HEK293 (cell line): ENCODE data around the gene SOCS4.
A peak's percentile ranks its signal among the peaks of the same experiment; 100 is the strongest.

Experiments used
- KLF7 ChIP-seq: fragments of 450-650 bp; formaldehyde crosslinking; IDR thresholded peaks from 2 replicates; pipeline ENCODE4 v1.5.1; 2016; ENCODE audit warnings: missing biosample characterization, missing genetic modification characterization, borderline replicate concordance
- KLF8 ChIP-seq: fragments of 450-650 bp; formaldehyde crosslinking; IDR thresholded peaks from 2 replicates; pipeline ENCODE4 v1.5.1; 2016; ENCODE audit warnings: missing biosample characterization, missing genetic modification characterization
- MYNN ChIP-seq: fragments of 450-650 bp; formaldehyde crosslinking; IDR thresholded peaks from 2 replicates; pipeline ENCODE4 v1.5.1; 2016; ENCODE audit warnings: missing biosample characterization, missing genetic modification characterization, borderline replicate concordance
- OVOL3 ChIP-seq: fragments of 450-650 bp; formaldehyde crosslinking; IDR thresholded peaks from 2 replicates; pipeline ENCODE4 v1.5.1; 2016; ENCODE audit warnings: missing biosample characterization, missing genetic modification characterization
- REPIN1 ChIP-seq: fragments of 450-650 bp; formaldehyde crosslinking; IDR thresholded peaks from 2 replicates; pipeline ENCODE4 v1.5.1; 2017; ENCODE audit warnings: missing biosample characterization, missing genetic modification characterization, low read depth
- SP2 ChIP-seq: fragments of 450-650 bp; formaldehyde crosslinking; IDR thresholded peaks from 2 replicates; pipeline ENCODE4 v1.5.1; 2016; ENCODE audit warnings: missing biosample characterization, missing genetic modification characterization
- ZBTB7A ChIP-seq: fragments of 450-650 bp; formaldehyde crosslinking; IDR thresholded peaks from 2 replicates; pipeline ENCODE4 v1.5.1; 2016; ENCODE audit warnings: low read depth, missing biosample characterization, missing genetic modification characterization
- ZBTB8A ChIP-seq: fragments of 450-650 bp; formaldehyde crosslinking; IDR thresholded peaks from 2 replicates; pipeline ENCODE4 v1.5.1; 2016; ENCODE audit warnings: missing biosample characterization, missing genetic modification characterization
- ZEB2 ChIP-seq: fragments of 450-650 bp; formaldehyde crosslinking; IDR thresholded peaks from 2 replicates; pipeline ENCODE4 v1.5.1; 2016; ENCODE audit warnings: missing biosample characterization, missing genetic modification characterization
- ZNF202 ChIP-seq: fragments of 450-650 bp; formaldehyde crosslinking; IDR thresholded peaks from 2 replicates; pipeline ENCODE4 v1.5.1; 2016; ENCODE audit warnings: missing biosample characterization, missing genetic modification characterization, borderline replicate concordance
- ZNF274 ChIP-seq, 2 experiments: fragments of 200-500 bp in 1 of 2; fragments of 450-650 bp in 1 of 2; sonication (Bioruptor generic) in 1 of 2; formaldehyde crosslinking in 1 of 2; IDR thresholded peaks; 2 replicates each; pipeline versions ENCODE4 v1.5.1 to v1.6.1; 2014 to 2016; ENCODE audit warnings: borderline replicate concordance in 1 of 2, inconsistent platforms in 1 of 2, low read length in 1 of 2, missing biosample characterization in 1 of 2, missing genetic modification characterization in 1 of 2
- ZNF302 ChIP-seq: fragments of 450-650 bp; formaldehyde crosslinking; IDR thresholded peaks from 2 replicates; pipeline ENCODE4 v1.5.1; 2016; ENCODE audit warnings: missing biosample characterization, missing genetic modification characterization, low read depth
- ZNF324 ChIP-seq: fragments of 450-650 bp; formaldehyde crosslinking; IDR thresholded peaks from 2 replicates; pipeline ENCODE4 v1.5.1; 2016; ENCODE audit warnings: missing biosample characterization, missing genetic modification characterization
- ZNF416 ChIP-seq: fragments of 450-650 bp; formaldehyde crosslinking; IDR thresholded peaks from 2 replicates; pipeline ENCODE4 v1.5.1; 2016; ENCODE audit warnings: missing biosample characterization, missing genetic modification characterization
- ZNF48 ChIP-seq: fragments of 450-650 bp; formaldehyde crosslinking; IDR thresholded peaks from 2 replicates; pipeline ENCODE4 v1.5.1; 2016; ENCODE audit warnings: missing biosample characterization, missing genetic modification characterization
- ZNF501 ChIP-seq: fragments of 450-650 bp; formaldehyde crosslinking; IDR thresholded peaks from 2 replicates; pipeline ENCODE4 v1.5.1; 2016; ENCODE audit warnings: missing biosample characterization, missing genetic modification characterization
- ZNF529 ChIP-seq: fragments of 450-650 bp; formaldehyde crosslinking; IDR thresholded peaks from 2 replicates; pipeline ENCODE4 v1.5.1; 2017; ENCODE audit warnings: missing genetic modification characterization, missing biosample characterization; ENCODE audit not compliant: insufficient replicate concordance
- ZNF629 ChIP-seq: fragments of 450-650 bp; formaldehyde crosslinking; IDR thresholded peaks from 2 replicates; pipeline ENCODE4 v1.5.1; 2017; ENCODE audit warnings: missing biosample characterization, missing genetic modification characterization
- ZNF670 ChIP-seq: fragments of 450-650 bp; formaldehyde crosslinking; IDR thresholded peaks from 2 replicates; pipeline ENCODE4 v1.5.1; 2016; ENCODE audit warnings: missing biosample characterization, missing genetic modification characterization, low read depth
- ZNF843 ChIP-seq: fragments of 450-650 bp; formaldehyde crosslinking; IDR thresholded peaks from 2 replicates; pipeline ENCODE4 v1.5.1; 2016; ENCODE audit warnings: missing biosample characterization, missing genetic modification characterization
- TF ChIP-seq, protein P1 (sequence below): fragments of 450-650 bp; formaldehyde crosslinking; IDR thresholded peaks from 2 replicates; pipeline ENCODE4 v1.5.1; 2016; ENCODE audit warnings: missing biosample characterization, missing genetic modification characterization
- TF ChIP-seq, protein P2 (sequence below): fragments of 450-650 bp; formaldehyde crosslinking; IDR thresholded peaks from 2 replicates; pipeline ENCODE4 v1.5.1; 2016; ENCODE audit warnings: missing biosample characterization, missing genetic modification characterization
- TF ChIP-seq, protein P3 (sequence below): fragments of 450-650 bp; formaldehyde crosslinking; IDR thresholded peaks from 2 replicates; pipeline ENCODE4 v1.5.1; 2017; ENCODE audit warnings: missing biosample characterization, missing genetic modification characterization
- TF ChIP-seq, protein P4 (sequence below): fragments of 450-650 bp; formaldehyde crosslinking; IDR thresholded peaks from 2 replicates; pipeline ENCODE4 v1.5.1; 2017; ENCODE audit warnings: missing biosample characterization, missing genetic modification characterization
- TF ChIP-seq, protein P5 (sequence below): fragments of 450-650 bp; formaldehyde crosslinking; IDR thresholded peaks from 2 replicates; pipeline ENCODE4 v1.5.1; 2016; ENCODE audit warnings: missing biosample characterization, missing genetic modification characterization
- TF ChIP-seq, protein P6 (sequence below): fragments of 450-650 bp; formaldehyde crosslinking; IDR thresholded peaks from 2 replicates; pipeline ENCODE4 v1.5.1; 2016; ENCODE audit warnings: missing biosample characterization, missing genetic modification characterization, borderline replicate concordance
- TF ChIP-seq, protein P7 (sequence below): fragments of 450-650 bp; IDR thresholded peaks from 2 replicates; pipeline ENCODE4 v1.5.1; 2018; ENCODE audit warnings: missing biosample characterization, mild to moderate bottlenecking, missing genetic modification characterization

Gene SOCS4

DNA sequence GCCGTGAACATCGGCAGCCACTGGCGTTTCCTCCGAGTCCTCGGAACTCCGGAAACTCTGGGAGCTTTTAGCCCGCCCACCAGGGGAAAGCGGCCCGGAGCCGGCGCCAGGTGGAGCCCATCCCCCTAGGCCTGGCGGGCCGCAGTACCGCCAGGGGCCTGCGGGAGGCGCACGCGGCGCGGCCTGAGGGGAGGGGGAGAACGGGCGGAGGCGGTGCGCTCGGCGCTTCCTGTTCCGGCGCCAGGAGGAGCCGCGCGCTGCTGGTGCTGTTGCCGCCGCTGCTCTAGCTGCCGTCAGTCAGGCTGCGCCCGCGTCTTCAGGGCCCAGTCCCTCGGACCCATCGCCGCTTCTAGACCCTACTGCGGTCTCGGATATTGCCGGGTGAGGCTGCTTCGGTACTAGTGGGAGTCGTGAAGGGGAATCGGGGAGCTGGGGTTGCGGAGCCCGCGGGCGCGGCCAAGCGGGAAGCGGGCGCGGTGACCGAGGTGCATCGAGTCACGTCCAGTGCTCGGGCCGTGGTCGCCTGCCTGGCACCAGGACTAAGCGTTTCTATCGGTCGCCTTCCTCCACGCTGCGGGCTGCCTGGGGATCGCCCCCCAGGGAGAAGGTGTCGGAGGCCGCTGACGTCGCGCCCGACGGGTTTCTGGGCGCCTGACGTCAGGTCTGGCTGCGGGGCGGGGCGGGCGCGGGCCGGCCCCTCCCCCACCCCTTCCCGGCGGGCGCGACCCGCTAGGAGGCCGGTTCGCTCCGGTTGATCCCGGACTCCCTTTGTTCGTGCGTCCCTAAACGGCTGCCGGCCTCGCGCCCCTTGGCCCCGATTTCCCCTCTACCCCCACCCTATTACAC is 24.6 kb downstream of the SOCS4 start, which contains the start of gene MAPK1IP1L (continued):
- TF ChIP-seq KLF7 (tag by site-specific recombination) (peak; percentile 52; the same call in 1 of the 2 replicates), REPIN1 (tag by site-specific recombination) (no peak), ZNF48 (no peak), ZNF529 (tag by site-specific recombination) (no peak), MYNN (peak; percentile 49; the same call in 1 of the 2 replicates), ZNF629 (tag by site-specific recombination) (peak; percentile 99), ZNF202 (tag by site-specific recombination) (no peak), ZNF501 (peak; percentile 98), OVOL3 (tag by site-specific recombination) (0 out of 2 replicates have a peak, but pooled peaks have one; percentile 33), ZNF324 (peak; percentile 86), ZEB2 (tag by site-specific recombination) (peak; percentile 76), ZBTB7A (tag by site-specific recombination) (no peak), ZNF274 (IDR thresholded peaks at IDR 0.05; ENCODE audit: low read length) (no peak), ZNF274 (tag by site-specific recombination; IDR thresholded peaks at IDR 0.05; ENCODE audit: borderline replicate concordance) (no peak), ZBTB8A (tag by site-specific recombination) (peak; percentile 91), ZNF670 (tag by site-specific recombination) (no peak), KLF8 (peak; percentile 81; the same call in 1 of the 2 replicates), ZNF302 (tag by site-specific recombination) (no peak), SP2 (tag by site-specific recombination) (peak; percentile 66), ZNF843 (tag by site-specific recombination) (peak; percentile 77), ZNF416 (tag by site-specific recombination) (no peak)
- TF ChIP-seq, protein P1, sequence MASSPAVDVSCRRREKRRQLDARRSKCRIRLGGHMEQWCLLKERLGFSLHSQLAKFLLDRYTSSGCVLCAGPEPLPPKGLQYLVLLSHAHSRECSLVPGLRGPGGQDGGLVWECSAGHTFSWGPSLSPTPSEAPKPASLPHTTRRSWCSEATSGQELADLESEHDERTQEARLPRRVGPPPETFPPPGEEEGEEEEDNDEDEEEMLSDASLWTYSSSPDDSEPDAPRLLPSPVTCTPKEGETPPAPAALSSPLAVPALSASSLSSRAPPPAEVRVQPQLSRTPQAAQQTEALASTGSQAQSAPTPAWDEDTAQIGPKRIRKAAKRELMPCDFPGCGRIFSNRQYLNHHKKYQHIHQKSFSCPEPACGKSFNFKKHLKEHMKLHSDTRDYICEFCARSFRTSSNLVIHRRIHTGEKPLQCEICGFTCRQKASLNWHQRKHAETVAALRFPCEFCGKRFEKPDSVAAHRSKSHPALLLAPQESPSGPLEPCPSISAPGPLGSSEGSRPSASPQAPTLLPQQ (tag by site-specific recombination): peak; percentile 81
- TF ChIP-seq, protein P2, sequence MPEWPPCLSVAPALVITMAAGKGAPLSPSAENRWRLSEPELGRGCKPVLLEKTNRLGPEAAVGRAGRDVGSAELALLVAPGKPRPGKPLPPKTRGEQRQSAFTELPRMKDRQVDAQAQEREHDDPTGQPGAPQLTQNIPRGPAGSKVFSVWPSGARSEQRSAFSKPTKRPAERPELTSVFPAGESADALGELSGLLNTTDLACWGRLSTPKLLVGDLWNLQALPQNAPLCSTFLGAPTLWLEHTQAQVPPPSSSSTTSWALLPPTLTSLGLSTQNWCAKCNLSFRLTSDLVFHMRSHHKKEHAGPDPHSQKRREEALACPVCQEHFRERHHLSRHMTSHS: no peak
- TF ChIP-seq, protein P3, sequence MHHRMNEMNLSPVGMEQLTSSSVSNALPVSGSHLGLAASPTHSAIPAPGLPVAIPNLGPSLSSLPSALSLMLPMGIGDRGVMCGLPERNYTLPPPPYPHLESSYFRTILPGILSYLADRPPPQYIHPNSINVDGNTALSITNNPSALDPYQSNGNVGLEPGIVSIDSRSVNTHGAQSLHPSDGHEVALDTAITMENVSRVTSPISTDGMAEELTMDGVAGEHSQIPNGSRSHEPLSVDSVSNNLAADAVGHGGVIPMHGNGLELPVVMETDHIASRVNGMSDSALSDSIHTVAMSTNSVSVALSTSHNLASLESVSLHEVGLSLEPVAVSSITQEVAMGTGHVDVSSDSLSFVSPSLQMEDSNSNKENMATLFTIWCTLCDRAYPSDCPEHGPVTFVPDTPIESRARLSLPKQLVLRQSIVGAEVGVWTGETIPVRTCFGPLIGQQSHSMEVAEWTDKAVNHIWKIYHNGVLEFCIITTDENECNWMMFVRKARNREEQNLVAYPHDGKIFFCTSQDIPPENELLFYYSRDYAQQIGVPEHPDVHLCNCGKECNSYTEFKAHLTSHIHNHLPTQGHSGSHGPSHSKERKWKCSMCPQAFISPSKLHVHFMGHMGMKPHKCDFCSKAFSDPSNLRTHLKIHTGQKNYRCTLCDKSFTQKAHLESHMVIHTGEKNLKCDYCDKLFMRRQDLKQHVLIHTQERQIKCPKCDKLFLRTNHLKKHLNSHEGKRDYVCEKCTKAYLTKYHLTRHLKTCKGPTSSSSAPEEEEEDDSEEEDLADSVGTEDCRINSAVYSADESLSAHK (tag by site-specific recombination): peak; percentile 49; the same call in 1 of the 2 replicates
- TF ChIP-seq, protein P4, sequence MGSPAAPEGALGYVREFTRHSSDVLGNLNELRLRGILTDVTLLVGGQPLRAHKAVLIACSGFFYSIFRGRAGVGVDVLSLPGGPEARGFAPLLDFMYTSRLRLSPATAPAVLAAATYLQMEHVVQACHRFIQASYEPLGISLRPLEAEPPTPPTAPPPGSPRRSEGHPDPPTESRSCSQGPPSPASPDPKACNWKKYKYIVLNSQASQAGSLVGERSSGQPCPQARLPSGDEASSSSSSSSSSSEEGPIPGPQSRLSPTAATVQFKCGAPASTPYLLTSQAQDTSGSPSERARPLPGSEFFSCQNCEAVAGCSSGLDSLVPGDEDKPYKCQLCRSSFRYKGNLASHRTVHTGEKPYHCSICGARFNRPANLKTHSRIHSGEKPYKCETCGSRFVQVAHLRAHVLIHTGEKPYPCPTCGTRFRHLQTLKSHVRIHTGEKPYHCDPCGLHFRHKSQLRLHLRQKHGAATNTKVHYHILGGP (tag by site-specific recombination): no peak
- TF ChIP-seq, protein P5, sequence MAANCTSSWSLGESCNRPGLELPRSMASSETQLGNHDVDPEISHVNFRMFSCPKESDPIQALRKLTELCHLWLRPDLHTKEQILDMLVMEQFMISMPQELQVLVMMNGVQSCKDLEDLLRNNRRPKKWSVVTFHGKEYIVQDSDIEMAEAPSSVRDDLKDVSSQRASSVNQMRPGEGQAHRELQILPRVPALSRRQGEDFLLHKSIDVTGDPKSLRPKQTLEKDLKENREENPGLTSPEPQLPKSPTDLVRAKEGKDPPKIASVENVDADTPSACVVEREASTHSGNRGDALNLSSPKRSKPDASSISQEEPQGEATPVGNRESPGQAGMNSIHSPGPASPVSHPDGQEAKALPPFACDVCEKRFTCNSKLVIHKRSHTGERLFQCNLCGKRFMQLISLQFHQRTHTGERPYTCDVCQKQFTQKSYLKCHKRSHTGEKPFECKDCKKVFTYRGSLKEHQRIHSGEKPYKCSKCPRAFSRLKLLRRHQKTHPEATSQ (tag by site-specific recombination): peak; percentile 90; the same call in 1 of the 2 replicates
- TF ChIP-seq, protein P6, sequence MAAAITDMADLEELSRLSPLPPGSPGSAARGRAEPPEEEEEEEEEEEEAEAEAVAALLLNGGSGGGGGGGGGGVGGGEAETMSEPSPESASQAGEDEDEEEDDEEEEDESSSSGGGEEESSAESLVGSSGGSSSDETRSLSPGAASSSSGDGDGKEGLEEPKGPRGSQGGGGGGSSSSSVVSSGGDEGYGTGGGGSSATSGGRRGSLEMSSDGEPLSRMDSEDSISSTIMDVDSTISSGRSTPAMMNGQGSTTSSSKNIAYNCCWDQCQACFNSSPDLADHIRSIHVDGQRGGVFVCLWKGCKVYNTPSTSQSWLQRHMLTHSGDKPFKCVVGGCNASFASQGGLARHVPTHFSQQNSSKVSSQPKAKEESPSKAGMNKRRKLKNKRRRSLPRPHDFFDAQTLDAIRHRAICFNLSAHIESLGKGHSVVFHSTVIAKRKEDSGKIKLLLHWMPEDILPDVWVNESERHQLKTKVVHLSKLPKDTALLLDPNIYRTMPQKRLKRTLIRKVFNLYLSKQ (tag by site-specific recombination): no peak
- TF ChIP-seq, protein P7, sequence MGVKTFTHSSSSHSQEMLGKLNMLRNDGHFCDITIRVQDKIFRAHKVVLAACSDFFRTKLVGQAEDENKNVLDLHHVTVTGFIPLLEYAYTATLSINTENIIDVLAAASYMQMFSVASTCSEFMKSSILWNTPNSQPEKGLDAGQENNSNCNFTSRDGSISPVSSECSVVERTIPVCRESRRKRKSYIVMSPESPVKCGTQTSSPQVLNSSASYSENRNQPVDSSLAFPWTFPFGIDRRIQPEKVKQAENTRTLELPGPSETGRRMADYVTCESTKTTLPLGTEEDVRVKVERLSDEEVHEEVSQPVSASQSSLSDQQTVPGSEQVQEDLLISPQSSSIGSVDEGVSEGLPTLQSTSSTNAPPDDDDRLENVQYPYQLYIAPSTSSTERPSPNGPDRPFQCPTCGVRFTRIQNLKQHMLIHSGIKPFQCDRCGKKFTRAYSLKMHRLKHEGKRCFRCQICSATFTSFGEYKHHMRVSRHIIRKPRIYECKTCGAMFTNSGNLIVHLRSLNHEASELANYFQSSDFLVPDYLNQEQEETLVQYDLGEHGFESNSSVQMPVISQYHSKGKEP (tag by site-specific recombination): no peak; the same call in 1 of the 2 replicates
